CD4-positive, alpha-beta T cell treated with Interleukin-6 at 100 ng/mL for 8 hours (primary cell): ENCODE data around the gene TOP2A.

Experiments used
- DNase-seq: peaks from one replicate; pipeline ENCODE4 v3.0.0-alpha.2; 2020; ENCODE audit warnings: mixed read lengths, low spot score

Gene TOP2A

DNA sequence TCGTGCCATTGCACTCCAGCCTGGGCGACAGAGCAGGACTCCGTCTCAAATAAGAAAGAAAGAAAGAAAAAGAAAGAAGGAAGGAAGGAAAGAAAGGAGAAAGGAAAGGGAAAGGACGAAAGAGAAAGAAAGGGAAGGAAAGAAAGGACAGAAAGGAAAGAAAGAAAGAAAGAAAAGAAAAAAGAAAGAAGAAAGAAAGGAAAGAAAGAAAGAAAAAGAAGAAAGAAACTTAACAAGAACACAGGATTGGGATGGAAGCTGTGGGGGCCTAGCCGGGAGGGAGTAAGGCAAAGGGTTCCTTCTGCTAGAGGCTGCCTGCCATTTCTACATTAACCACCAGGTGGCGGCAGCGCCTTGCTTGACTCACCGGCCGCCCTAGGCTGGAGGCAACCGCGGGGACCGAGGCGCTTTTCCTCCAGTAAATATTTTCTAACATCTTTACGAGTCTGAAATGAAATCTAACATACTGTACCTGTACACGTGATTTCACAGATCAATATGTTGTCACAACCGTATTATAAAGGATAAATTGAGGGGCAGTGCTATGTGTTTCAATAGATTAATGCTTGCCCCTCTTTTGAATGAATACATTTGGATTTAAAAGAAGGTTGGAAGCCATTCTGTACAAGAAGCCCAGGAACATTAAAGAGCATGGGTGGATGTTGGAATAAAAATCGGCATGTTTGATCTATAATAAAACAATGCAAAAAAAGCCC is 59.2 kb downstream of the TOP2A start:
- DNase-seq, result peak; percentile 88

DNA sequence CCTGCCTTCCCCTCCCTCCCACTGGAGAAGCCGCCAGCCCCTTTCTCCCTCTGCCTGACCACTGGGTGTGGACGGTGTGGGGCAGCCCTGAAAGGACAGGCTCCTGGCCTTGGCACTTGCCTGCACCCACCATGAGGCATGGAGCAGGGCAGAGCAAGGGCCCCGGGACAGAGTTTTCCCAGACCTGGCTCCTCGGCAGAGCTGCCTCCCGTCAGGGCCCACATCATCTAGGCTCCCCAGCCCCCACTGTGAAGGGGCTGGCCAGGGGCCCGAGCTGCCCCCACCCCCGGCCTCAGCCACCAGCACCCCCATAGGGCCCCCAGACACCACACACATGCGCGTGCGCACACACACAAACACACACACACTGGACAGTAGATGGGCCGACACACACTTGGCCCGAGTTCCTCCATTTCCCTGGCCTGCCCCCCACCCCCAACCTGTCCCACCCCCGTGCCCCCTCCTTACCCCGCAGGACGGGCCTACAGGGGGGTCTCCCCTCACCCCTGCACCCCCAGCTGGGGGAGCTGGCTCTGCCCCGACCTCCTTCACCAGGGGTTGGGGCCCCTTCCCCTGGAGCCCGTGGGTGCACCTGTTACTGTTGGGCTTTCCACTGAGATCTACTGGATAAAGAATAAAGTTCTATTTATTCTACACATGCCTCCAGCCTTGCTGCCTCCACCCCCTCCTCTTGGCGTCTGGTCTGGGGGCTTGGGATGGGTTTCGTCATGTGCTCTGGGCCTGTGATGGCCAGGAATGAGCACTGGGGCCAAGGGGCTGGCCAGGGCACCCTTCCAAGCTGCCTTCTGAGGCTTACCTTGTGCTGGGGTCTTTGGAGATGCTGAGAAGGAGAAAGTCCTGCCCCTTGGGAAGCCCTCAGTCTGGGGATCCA is 60.5 kb downstream of the TOP2A start:
- DNase-seq, result no peak

DNA sequence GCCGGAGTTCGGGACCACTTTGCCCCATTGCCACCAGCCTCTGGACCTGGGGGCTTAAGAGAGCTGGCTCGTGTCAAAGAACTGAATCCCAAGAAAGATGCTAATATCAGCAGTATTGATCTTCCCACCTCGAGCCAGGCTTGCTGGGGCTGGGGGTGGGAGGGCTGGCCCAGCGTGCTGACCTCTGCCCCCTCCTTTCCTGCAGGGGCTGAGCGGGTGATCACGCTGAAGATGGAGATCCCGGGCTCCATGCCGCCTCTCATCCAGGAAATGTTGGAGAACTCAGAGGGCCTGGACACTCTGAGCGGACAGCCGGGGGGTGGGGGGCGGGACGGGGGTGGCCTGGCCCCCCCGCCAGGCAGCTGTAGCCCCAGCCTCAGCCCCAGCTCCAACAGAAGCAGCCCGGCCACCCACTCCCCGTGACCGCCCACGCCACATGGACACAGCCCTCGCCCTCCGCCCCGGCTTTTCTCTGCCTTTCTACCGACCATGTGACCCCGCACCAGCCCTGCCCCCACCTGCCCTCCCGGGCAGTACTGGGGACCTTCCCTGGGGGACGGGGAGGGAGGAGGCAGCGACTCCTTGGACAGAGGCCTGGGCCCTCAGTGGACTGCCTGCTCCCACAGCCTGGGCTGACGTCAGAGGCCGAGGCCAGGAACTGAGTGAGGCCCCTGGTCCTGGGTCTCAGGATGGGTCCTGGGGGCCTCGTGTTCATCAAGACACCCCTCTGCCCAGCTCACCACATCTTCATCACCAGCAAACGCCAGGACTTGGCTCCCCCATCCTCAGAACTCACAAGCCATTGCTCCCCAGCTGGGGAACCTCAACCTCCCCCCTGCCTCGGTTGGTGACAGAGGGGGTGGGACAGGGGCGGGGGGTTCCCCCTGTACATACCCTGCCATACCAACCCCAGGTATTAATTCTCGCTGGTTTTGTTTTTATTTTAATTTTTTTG is 61.6 kb downstream of the TOP2A start:
- no peak for DNase-seq

DNA sequence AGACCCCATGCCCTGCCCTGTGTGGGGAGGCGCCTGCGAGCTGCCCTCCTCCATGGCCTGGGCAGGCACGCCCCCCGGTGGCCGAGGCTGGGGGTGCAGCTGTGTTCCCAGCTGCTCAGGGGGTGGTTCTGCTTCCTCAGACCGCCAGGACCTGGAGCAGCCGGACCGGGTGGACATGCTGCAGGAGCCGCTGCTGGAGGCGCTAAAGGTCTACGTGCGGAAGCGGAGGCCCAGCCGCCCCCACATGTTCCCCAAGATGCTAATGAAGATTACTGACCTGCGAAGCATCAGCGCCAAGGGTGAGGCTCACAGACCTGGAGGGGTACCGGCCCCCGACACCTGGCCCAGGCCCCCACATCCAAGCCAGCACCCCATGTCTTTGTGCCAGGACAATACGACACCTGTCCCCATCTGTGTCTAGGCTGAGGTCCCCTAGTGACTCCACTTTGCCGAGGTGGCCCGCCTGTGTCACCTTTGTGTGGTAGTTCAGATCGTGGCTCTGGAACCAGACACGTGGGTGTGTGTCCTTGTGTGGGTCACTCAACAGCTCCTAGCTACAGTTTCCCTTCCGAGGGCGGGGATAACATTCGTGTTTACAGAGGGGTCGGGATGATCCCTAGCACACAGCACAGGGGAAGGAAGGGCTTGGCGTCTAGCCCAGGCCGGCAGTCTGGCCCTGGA is 62.4 kb downstream of the TOP2A start:
- peak; percentile 65 for DNase-seq

DNA sequence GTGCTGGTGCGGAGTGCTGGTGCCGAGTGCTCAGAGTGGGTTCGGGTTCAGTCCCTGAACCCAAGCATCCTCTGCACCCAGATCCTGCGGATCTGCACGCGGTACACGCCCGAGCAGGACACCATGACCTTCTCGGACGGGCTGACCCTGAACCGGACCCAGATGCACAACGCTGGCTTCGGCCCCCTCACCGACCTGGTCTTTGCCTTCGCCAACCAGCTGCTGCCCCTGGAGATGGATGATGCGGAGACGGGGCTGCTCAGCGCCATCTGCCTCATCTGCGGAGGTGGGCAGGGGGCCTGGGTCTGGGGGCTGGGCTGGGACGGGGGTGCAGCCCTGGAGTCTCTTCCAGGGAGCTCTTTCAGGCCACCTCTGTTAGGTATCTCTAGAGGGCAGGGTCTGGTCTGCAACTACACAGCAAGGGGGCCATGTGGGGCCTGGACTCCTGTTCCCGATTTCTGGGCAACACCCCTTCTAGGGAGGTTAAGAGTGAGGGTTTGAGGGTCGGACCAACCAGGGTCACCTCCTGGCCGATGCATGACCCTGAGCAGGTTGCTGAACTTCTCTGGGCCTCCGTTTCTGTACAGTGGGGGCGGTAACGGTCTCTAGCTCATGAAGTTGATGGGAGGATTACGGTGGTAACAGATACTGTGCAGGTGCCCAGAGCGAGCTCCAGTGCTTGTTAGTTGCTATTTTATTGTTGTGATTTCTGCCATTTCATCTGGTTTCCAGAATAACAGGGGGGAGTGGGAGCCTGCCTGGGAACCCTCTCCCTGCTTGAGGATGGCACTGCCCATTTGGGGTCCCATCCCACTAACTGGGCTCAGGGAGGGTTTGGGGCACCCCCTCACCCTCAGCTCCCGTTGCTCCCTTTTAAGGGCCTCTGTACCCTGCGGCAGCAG is 63.2 kb downstream of the TOP2A start:
- DNase-seq, result no peak

DNA sequence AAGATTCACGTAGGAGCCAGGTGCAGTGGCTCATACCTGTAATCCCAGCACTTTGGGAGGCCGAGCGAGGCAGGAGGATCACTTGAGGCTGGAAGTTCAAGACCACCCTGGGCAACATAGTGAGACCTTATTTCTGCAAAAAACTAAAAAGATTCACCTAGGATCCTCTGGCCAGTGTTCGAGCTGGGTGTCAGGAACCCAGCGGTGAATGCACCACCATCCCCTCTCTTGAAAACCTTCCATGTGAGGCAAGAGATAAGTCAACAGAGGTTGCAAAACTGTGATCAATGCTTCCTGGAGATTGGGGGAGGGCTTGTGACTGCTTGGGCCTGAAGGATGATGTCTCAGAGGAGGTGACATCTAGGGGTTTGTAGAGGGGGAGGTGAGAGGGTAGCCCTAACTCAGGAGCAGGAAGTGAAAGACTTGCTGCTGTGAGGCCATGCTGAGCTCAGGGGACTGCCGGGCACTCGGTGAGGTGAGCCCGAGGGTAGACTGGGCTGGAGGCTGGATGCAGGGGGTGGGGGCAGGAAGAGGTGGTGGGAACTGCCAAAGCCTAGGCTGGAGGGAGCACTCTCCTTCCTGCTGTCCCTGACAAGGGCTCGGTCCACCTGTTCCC is 64.8 kb downstream of the TOP2A start:
- no peak for DNase-seq

DNA sequence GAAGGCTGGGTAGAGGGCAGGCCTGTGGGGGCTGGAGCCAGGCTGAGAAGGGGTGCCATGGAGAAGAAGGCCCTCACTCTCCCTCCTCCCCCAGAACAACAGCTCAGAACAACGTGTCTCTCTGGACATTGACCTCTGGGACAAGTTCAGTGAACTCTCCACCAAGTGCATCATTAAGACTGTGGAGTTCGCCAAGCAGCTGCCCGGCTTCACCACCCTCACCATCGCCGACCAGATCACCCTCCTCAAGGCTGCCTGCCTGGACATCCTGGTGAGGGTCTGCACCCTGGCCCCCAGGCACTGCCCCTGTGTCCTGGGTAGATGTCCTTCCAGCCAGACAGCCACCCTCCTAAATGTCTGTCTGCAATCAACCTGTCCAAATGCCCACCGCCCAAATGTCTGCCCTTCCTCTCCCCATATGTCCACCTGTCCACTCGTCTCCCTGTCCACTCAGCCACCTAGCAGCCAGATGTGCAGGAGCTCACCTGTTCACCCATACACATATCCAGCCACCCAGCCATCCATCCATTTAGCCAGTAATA is 65.4 kb downstream of the TOP2A start:
- DNase-seq, result no peak

DNA sequence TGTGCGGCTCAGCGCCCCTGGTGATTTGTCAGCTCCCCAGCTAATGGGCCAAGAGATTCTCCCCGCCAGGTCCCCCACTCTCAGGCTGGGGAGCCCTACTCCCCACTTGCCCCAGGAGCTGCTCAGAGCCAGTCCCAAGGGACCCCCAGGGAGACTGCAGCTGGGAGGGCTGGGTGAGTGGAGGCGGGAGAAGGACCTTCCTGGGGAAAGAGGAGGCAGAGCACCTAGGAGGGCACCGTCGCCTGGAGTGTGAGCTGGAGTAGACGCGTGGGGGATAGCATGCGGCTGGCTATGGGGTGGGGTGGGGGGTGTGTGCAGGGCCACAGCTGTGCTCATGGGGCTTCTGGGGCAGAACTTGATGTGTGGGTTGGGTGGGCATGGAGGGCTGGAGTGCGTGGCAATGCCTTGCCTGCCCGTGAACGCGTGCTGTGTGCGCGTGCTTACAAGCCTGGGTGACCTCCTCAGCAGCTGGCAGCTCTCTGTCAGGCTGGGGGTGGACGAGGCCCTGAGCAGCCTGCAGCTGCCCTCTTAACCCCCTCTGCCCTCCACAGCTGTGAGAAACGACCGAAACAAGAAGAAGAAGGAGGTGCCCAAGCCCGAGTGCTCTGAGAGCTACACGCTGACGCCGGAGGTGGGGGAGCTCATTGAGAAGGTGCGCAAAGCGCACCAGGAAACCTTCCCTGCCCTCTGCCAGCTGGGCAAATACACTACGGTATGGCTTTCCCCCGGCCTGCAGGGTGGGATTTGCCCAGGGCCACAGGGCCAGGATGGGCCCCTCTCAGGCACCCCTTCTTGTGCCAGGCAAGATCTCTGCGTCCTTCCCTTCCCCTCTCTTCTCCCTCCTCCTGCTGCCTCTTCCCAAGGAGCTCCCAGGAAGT is 66.1 kb downstream of the TOP2A start:
- no peak for DNase-seq

DNA sequence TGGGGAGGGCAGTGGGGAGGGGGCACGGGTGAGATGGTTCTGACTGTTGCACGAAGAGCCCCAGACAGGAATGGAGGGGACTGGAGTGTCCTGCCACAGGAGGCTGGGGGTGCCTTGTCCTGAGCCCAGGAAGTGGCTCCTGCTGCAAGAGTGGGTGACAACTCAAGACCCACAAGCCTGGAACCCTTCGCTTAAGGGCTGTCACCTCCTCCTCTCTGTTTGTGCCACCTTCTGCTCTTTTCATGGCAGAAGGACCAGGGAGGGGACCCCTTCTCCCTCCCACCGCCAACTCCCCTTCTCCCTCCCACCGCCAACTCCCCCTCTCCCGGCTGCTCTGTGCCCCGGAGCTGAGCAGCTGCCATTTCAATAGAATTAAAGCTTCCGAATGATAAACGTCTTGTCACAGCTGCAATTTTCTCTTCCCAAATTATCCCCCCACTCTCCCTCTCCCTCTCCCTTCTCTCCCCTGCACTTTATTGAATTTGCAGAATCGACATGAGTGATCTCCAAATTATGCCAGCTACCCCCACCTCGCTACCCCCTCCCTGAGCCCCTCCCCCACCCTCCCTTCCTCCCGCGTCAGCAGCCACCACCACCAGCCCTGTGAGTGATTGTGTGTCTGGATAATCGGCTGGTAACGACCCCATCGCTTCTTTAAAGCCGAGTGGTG is 66.9 kb downstream of the TOP2A start:
- DNase-seq, result no peak

DNA sequence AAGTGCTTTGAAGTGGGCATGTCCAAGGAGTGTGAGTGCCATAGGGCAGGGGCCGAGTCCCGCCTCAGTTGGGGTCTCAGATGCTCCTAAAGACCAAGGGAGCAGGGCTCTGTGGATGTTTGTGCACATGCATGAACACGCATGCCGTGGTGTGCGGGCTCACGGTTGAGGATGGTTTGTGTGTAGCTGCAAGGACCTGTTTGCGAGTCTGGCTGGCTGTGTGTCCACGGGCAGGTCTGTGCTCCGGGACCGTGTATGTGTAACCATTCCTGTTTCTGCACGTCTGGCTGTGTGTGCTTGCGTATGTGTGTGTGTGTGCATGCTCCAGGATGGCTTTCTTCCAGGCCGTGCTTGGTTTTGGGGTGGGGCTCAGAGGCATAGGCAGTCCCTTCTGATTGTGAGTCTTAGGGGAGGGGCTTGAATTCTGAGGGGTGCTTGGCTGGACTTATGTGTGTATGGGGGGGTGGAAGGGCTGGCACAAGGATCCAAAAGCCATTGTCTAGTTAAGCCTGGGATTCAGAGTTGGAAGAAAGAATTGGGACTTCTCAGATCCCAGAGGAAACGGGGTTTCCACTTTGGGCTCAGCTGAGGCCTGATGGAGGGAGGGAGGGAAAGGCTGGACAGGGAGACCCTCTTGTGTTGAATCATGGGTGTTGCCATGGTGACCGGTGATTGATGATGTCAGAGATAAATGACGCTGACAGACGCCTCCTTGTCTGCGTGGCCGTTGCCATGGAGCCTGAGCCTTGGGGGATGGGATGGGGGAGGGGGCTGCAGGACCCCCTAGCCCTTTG is 67.6 kb downstream of the TOP2A start:
- DNase-seq, result no peak

DNA sequence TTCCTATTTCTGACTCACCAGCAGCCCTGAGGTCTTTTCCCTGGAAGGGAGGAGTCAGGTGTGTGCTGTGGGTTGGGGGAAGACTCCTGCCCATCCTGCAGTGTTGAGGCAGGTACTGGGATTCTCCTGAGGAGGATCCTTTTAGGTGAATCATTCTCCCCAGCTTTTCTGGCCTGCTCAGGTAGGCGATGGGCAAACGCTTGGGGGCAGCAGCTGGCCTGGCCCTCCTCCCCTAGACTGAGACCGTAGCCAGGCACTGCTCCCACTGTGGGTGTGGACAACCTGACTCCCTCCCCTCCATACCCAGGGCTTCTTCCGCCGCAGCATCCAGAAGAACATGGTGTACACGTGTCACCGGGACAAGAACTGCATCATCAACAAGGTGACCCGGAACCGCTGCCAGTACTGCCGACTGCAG is 68.2 kb downstream of the TOP2A start:
- no peak for DNase-seq

DNA sequence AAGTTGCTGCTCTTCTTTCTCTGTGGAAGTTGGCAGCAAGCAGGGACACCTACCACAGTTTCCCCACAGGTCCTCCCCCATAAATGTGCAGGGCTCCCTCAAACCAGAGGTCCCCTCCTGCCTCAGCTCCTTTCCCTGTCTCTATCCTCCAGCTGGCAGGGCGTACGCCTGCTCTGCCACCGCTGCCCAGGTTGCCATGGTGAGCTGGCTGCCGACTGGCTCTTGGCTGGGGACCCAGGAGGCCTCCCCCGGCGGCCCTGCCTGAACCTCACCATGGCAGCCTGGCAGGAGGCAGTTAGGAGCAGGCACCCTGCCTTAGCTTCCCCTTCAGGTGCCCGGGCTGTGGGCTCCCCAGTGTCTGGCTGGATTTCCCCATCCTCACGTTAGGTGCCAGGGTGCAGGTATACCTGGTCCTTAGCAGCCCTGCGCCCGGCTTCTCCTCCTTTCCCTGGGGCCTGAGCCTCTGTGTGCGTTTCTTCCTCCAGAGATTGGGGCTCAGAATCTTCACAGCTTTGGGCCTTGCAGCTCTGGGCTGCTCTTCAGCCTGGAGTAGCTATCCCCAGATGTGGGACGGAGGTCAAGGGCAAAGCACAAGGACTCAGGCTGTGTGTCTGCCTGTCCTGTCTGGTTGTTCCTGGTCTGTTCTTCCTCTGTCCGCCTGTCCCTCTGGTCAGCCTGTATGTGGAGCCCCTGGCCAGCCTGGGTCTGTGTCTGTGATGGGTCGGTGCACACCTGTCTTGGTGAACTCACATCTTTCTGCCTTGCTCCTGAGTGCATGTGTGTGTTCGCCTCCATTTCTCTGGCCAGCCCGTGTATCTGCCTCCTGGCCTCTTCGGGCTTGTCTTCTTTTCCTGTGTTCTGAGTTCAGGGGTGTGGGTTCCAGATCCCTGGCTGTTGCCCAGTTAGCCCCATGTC is 68.9 kb downstream of the TOP2A start:
- DNase-seq, result no peak

DNA sequence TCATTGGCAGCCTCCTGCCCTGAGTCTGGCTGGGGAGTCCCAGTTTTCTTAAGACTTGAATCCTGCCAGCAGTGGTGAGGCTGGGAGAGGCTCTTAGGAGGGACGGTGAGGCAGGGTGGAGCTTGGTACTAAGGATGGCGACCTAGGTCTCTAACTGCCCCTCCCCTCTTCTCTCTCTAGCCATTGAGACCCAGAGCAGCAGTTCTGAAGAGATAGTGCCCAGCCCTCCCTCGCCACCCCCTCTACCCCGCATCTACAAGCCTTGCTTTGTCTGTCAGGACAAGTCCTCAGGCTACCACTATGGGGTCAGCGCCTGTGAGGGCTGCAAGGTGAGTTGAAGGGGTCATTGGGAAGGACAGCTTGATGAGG is 69.6 kb downstream of the TOP2A start:
- DNase-seq, result no peak

DNA sequence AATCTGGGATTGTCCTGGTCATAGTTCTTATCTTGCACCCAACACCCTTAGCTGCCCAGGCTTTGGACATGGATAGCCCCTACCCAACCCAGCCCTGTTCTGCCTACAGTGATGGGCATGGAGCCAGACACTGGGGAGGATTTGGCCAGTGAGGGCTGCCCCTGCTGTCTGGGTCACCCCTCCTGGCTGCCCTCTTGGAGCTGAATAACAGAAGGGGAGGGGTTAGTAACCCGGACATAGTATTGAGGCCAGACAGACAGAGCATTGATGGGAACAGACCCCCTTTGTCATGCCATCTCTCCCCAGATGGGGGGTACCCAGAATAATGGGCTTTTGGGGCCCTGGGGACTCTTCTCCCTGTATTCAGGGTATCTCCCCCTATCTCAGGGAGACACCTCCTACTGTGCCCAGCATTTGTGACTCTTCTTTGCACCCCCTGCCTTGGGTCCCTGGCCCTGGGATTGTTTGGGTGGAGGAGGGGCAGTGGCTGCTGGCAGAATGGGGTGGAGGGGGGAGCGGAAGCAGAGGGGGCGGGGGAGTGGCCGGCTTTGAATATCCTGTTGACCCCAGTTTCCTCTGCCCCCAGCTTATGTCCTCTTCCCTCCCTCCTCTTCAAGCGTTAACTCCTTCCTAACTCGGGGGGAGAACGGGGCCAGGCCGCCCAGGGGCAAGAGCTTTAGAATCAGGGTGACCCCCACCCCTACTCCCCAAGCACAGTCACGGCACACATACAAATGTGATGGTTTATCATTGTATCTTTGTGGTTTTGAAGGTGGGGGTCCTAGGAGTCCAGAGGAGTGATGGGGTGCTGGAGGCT is 70.2 kb downstream of the TOP2A start:
- DNase-seq, result no peak

DNA sequence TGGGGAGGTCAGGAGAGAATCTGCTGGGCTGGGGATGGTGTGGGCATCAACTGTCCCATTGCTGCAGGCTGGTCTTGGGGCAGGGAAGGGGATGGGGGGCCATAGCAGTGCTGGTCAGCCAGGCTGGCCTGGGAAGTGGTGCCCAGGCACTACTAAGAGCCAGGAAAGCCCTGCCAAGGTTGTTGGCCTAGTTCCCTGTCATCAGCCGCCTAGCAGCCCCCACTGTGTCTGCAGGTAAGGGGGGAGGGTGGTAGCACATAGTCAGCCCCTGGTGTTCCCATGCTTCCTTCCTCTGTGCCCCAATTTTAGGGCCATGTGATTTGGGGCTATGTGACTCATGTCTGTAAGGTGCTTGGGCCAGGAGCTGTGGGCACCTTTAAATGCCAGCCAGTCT is 70.9 kb downstream of the TOP2A start:
- no peak for DNase-seq
